ENCODE data around the gene SBF2.
A peak's percentile ranks its signal among the peaks of the same experiment; 100 is the strongest.

SBF2 gene

DNA sequence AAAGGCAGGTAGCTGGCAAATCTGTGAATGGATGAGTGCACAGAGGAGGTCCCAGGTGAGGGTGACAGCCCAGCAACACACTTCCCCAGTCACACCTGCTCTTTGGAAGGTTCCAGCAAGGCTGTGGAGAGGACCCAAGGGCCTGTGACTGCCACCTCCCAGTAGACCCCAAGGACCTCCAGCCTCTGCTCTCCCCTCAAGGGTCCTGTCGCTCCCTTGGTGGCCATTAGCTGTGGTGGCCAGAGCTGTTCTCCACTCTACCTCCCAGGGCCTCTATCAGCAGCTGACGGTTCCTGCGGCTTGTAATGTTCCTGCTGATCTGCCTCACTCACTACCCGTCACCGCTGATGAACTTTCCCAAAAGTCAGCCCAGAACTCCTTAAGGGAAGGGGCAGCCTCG is 537.1 kb downstream of the SBF2 start:
- DNase-seq (ENCODE audit: low read depth in 2 of 2) = no peak
- TF ChIP-seq, protein P1, sequence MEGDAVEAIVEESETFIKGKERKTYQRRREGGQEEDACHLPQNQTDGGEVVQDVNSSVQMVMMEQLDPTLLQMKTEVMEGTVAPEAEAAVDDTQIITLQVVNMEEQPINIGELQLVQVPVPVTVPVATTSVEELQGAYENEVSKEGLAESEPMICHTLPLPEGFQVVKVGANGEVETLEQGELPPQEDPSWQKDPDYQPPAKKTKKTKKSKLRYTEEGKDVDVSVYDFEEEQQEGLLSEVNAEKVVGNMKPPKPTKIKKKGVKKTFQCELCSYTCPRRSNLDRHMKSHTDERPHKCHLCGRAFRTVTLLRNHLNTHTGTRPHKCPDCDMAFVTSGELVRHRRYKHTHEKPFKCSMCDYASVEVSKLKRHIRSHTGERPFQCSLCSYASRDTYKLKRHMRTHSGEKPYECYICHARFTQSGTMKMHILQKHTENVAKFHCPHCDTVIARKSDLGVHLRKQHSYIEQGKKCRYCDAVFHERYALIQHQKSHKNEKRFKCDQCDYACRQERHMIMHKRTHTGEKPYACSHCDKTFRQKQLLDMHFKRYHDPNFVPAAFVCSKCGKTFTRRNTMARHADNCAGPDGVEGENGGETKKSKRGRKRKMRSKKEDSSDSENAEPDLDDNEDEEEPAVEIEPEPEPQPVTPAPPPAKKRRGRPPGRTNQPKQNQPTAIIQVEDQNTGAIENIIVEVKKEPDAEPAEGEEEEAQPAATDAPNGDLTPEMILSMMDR (IDR thresholded peaks at IDR 0.05; ENCODE audit: low read depth, low read length) = no peak
- H3K4me3 ChIP-seq (replicated peaks in 1 of 2; ENCODE audit: low read depth in 2 of 2, low read length in 2 of 2) = no peak overlapping the region

DNA sequence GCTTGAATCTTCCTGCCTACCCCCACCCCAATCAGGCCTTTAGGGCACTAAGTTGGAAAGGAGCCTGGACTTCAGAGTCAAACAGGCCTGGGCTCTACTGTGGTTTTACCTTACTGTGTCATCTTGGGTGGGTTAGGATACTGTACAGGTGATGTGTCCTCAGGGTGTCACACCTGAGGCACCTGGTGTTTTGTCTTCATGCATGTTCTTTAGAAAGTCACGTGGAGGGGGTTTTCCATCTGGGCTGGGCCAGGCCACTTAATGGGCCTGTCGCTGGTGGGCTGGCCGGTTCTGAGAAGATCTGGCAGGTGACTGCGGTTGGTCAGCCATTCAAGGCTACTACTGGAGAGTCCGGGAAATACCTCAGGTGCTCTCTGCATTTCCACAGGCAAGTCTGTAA is 537.6 kb downstream of the SBF2 start:
- DNase-seq (ENCODE audit: low read depth in 2 of 2) = no peak
- H3K4me3 ChIP-seq (replicated peaks in 1 of 2; ENCODE audit: low read depth in 2 of 2, low read length in 2 of 2) = no peak overlapping the region
- TF ChIP-seq, protein P1 (IDR thresholded peaks at IDR 0.05; ENCODE audit: low read depth, low read length) = no peak

DNA sequence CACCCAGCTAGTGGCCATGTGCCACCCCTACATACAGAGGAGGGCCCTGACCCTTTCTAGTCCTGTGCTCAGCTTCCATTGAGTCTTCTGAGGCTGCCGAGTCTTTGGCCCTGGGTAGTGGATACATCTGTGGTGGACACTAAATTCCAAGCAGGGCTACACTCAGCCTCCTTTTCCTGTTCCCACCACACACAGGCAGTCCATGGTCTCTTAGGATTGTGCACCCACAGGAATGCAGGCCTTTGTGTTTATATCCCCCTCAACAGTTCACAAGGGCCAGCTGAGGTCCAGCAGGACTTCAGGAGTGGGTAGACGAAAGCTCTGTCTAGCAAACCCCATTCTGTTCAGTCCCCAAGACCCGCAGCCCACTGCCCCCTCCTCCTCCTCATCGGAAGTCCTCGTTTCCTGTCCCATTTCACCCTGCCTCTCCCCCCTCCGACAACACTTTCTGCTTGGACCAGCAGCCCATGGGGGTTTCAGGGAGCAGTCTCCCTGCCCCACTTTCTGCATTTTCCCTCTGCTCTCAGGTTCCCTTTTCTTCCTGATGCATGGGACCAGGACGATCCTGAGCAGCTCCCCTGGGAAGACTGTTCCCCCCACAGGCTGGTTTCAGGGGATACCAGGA is 538.3 kb downstream of the SBF2 start:
- DNase-seq (ENCODE audit: low read depth in 2 of 2) = peak; percentile 67 to 84
- H3K4me3 ChIP-seq (replicated peaks in 1 of 2; ENCODE audit: low read depth in 2 of 2, low read length in 2 of 2) = no peak overlapping the region
- TF ChIP-seq, protein P1 (IDR thresholded peaks at IDR 0.05; ENCODE audit: low read depth, low read length) = no peak

DNA sequence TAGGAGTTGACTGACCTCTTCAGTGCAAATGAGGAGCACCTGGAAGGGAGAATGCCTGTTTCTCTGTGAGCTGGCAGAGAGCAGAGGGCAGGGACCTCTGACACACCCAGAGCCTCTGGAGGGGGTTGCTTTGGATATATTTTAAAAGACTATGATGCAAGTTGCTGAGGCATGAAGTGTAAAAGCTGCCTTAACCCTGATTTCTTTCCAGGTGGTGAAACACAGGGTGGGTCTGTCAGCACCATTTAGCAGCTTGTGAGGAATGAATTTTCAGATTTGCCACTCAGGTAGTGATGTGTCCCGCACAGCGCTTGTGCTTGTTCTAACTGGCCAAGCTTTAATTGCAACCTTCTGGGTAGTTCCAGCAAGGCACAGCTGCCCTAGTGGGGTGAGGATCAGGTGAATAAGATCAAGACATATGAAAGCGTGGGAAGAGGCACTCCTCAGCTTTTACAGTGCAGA is 540.0 kb downstream of the SBF2 start:
- H3K4me3 ChIP-seq (replicated peaks in 1 of 2; ENCODE audit: low read depth in 2 of 2, low read length in 2 of 2) = no peak overlapping the region
- peak in 1 of 2 donors; percentile 39 for DNase-seq (ENCODE audit: low read depth in 2 of 2)
- TF ChIP-seq, protein P1 (IDR thresholded peaks at IDR 0.05; ENCODE audit: low read depth, low read length) = no peak

DNA sequence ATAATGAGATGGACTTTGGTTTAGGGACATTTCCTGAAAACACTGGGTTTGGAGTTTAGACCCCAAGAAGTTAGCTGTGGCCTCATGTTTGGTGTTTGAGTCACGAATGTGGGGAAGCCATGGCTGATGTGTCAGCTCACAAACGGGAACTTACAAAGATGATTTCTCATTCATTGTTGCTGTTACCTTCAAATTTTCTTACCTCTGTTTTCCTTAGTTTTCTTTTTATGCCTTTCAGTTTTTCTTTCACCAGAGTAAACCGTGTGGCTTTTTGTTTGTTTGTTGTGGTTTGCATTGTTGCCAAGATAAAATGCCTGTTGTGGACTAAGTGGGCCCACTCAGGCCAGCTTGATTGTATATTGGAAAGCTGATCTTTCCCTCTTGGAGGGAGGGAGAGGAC is 541.0 kb downstream of the SBF2 start:
- TF ChIP-seq, protein P1 (IDR thresholded peaks at IDR 0.05; ENCODE audit: low read depth, low read length) = no peak
- peak; percentile 42 to 88 for DNase-seq (ENCODE audit: low read depth in 2 of 2)
- no peak overlapping the region for H3K4me3 ChIP-seq (replicated peaks in 1 of 2; ENCODE audit: low read depth in 2 of 2, low read length in 2 of 2)

DNA sequence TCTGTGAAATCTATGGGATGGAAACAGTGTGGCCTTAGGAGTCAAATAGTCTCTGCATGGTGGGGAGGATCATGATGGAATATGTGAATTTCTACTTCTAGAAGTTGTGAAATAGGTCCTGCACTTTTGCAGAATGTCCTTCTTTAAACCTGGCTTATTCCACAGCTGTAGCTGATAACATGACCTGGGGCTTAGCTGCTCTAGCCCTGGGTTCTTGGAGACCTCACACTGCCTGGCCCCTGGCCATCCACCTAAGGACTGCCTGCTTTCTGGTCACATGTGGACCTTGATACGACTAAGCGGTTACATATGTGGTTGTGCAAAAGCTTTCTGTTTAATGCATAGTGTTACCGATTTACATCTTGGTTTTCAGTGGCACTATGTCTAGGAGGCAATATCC is 541.9 kb downstream of the SBF2 start:
- H3K4me3 ChIP-seq (replicated peaks in 1 of 2; ENCODE audit: low read depth in 2 of 2, low read length in 2 of 2) = no peak overlapping the region
- TF ChIP-seq, protein P1 (IDR thresholded peaks at IDR 0.05; ENCODE audit: low read depth, low read length) = no peak
- peak; percentile 40 to 53 for DNase-seq (ENCODE audit: low read depth in 2 of 2)

DNA sequence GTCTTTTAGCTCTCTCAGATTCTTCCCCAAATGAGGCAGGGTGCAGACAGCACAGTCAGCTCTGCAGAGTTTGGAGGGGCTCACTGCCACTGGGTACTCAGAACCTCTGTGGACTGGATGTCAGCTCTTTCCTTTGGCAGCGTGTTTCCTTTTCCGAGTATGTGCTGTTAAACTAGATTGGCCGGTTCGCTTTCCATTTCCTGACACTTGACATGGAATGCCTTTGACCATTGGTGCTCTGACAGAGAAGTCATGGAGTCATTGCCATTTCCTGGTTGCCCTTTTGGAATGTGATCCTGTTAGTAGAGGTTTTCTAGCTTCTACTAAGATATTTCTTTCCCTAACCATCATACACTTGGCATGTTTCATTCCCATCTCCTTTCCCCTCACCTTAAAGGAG is 543.5 kb downstream of the SBF2 start:
- H3K4me3 ChIP-seq (replicated peaks in 1 of 2; ENCODE audit: low read depth in 2 of 2, low read length in 2 of 2) = no peak overlapping the region
- no peak for DNase-seq (ENCODE audit: low read depth in 2 of 2)
- TF ChIP-seq, protein P1 (IDR thresholded peaks at IDR 0.05; ENCODE audit: low read depth, low read length) = no peak

Measured in cardiac fibroblast (primary cell).